Esophagus squamous epithelium (tissue), 4 donors: ENCODE data around the gene DTNA.

ENCODE experiments used
- CTCF ChIP-seq, 6 experiments: fragments of 450-650 bp in 4 of 6; fragments of 200-600 bp in 2 of 6; sonication (generic) in 2 of 6; IDR thresholded peaks; one replicate each; pipeline ENCODE4 v1.5.1; 2016 to 2019; ENCODE audit warnings: antibody characterized with exemption in 6 of 6, mild to moderate bottlenecking in 4 of 6, moderate library complexity in 4 of 6
- POLR2A ChIP-seq, 4 donors: fragments of 450-650 bp; IDR thresholded peaks; one replicate each; pipeline ENCODE4 v1.6.1; 2017; ENCODE audit warnings: antibody characterized with exemption in 4 of 4, mild to moderate bottlenecking in 4 of 4, moderate library complexity in 3 of 4

- TF ChIP-seq CTCF (IDR thresholded peaks at IDR 0.05) (no peak), POLR2A (IDR thresholded peaks at IDR 0.05) (no peak)
Observed at GRCh38 chr18:34873986-34874580, 164.0 kb downstream of the DTNA start.
